HG02588 (cell line): ENCODE results near the gene BAX.
"Not testable (repeated sequence)": the region's sequence is repeated elsewhere in the genome, so short reads cannot be mapped to it uniquely, and the experiment has no call there.

Source experiments
- ATAC-seq: cut with Tn5 transposase; IDR thresholded peaks from one replicate; pipeline ENCODE4 v1.9.1; 2021; ENCODE audit warnings: mild to moderate bottlenecking, moderate library complexity; ENCODE audit not compliant: unreplicated experiment

Gene BAX

DNA sequence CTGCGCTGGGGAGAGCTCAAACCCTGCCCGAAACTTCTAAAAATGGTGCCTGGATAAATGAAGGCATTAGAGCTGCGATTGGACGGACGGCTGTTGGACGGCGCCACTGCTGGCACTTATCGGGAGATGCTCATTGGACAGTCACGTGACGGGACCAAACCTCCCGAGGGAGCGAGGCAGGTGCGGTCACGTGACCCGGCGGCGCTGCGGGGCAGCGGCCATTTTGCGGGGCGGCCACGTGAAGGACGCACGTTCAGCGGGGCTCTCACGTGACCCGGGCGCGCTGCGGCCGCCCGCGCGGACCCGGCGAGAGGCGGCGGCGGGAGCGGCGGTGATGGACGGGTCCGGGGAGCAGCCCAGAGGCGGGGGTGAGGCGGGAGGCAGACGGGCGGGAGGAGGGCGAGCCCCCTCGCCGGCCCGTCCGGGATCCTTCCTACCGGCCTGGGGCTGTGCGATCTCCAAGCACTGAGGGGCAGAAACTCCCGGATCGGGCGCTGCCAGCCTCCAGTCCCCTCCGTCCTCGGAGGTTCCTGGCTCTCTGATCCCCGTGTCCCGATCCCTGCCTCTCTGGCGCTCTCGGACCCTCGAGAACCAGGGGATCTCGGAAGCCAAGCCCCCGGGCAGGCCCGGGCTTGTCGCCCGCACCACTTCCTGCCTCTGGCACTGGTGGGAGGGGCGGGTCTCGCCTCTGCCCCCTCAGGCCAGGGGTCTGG, at the start of gene BAX:
Gene BAX, plus strand, starts transcription at position 281 of the 713 bp plus-strand sequence. Its CDS starts 54 bp downstream, at position 335.
- ATAC-seq = peak; percentile 77

GRCh38 chr19:48905664-48906063, 49.0 kb upstream of the BAX start:
- ATAC-seq = no peak

GRCh38 chr19:48906324-48906723, 48.4 kb upstream of the BAX start:
- no peak for ATAC-seq

DNA sequence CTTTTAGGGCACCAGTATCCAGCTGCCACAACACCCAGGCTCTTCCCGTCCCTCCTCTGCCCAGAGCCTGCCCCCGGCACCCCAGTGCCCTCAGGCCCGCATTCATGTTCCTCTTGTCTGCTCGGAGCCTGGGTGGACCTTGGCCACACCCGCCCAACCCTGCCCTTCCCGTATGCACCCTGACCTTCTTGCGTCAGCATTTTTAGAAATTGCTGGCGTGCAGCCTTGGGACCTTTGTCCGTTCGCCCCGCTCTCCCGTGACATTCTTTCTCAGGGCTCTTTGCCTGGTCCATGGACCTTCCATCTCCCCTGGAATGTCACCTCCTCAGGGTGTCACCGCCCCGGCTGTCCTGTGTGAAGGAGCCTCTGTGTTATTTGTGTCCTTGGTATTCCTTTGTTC, 47.0 kb upstream of the BAX start:
- ATAC-seq = no peak

GRCh38 chr19:48909424-48910077, 45.1 kb upstream of the BAX start:
- ATAC-seq = not testable (repeated sequence)

DNA sequence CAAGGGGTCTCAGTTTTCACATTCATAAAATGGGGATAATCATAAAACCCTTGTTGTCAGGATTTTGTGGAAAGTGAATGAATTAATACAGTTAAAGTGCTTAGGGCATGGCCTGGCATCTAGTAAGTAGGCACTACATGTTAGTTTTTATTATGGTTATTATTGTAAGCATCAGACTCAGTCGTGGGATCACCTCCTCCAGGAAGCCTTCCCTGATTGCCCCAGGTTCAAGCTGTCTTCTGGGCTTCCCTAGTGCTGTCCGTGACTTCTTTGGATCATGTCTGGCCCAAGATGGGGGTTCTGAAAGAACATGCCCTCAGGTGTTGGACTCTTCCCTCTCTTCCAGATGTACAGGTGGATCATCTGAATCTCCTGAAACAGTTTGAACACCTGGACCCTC, 43.9 kb upstream of the BAX start:
- ATAC-seq = no peak

DNA sequence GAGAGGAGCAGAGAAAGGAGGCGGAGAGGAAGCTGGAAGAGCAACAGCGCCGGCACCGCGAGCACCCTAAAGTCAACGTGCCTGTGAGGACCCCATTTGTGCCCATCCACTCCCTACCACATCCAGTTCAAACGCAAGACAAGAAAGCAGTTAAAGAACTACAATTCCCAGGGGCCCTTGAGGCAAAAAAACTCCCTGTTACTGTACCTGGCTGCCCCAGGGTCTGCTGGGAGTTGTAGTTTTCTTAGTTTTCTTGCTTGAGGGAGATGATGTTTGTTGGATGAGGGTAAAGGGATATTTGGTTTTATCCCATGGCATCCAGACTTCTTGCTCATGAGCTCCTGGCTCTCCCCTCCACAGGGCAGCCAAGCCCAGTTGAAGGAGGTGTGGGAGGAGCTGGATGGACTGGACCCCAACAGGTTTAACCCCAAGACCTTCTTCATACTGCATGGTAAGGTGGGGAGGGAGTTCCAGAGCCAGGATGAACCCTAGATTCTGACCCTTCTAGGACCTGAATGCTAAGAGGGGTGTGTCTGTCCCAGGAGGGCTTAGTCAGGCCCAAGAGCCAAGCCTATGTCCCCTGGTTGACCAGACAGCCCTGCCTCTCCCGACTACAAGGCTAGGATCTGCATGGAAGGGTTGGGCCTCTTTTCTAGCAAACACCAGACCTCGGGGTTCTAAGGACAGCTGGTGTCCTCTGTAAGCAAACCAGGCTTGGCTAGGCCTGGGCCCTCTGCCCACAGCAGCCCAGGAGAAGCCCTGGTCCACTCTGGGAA, 41.4 kb upstream of the BAX start:
- no peak for ATAC-seq

DNA sequence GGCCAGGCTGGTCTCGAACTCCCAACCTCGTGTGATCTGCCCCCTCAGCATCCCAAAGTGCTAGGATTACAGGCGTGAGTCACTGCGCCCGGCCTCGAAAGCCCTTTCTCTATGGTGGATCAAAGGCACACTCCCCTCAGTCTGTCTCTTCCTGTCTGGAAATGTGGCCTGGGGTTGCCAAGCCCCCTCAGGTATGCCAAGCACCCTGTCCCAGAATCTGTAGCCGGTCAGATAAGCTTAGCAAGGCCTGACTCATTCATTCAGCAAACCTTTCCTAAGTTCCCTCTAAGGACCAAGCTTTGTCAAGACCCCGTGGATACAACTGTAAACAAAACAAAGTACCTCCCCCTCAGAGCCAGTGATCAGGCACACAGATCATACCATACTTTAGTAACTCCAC, 40.5 kb upstream of the BAX start:
- ATAC-seq = no peak

DNA sequence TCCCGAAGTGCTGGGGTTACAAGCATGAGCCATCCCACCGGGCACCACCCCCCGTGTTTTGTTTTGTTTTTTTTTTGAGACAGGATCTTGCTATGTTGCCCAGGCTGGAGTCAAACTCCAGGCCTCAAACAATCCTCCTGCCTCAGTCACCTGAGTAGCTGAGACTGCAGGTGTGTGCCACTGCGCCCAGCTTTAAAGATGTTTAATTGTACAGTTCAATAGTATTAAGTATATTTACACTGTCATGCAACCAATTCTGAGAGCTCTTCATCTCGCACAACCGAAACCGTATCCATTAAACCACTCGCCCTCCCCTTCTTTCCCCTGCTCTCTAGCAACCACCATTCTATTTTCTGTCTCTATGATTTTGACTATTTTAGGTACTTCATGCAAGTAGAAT, 38.9 kb upstream of the BAX start:
- ATAC-seq = no peak

DNA sequence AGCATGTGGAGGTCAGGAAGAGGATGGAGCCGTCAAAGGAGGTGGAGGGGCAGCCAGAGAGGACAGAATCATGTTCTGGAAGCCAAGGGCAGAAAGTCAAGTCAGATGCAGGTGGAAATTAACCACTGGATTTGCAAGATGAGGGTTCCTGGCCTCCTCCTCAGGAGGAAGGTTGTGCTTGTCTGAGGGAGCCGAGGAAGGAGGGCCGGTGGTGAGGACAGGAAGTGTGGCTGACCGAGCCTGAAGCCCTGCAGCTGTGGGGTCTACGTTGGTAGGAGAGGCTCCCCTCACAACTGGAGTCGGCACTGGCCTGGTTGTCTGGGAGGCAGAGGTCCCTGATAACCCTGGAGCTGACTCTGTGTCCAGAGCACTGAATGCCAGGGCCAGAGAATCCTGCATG, 36.6 kb upstream of the BAX start:
- no peak for ATAC-seq

GRCh38 chr19:48918801-48919247, 35.9 kb upstream of the BAX start:
- ATAC-seq = no peak

DNA sequence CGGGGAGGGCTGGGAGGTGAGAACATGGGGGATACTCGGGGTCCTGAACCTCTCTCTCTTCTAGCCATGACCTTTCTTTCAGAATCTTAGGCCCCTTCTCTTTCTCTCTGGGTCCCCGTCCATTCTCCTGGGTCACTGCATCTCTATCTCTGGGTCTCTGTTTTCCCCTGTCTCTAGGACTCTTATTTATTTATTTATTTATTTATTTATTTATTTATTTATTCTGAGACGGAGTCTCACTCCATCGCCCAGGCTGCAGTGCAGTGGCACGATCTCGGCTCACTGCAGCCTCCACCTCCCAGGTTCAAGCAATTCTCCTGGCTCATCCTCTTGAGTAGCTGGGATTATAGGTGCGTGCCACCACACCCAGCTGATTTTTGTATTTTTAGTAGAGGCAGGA, 35.4 kb upstream of the BAX start:
- ATAC-seq = not testable (repeated sequence)

- no peak for ATAC-seq
These were observed 33.7 kb upstream of the BAX start for GRCh38 chr19:48920949-48921348.

- ATAC-seq = no peak
These were observed 32.8 kb upstream of the BAX start for GRCh38 chr19:48921721-48922500.

DNA sequence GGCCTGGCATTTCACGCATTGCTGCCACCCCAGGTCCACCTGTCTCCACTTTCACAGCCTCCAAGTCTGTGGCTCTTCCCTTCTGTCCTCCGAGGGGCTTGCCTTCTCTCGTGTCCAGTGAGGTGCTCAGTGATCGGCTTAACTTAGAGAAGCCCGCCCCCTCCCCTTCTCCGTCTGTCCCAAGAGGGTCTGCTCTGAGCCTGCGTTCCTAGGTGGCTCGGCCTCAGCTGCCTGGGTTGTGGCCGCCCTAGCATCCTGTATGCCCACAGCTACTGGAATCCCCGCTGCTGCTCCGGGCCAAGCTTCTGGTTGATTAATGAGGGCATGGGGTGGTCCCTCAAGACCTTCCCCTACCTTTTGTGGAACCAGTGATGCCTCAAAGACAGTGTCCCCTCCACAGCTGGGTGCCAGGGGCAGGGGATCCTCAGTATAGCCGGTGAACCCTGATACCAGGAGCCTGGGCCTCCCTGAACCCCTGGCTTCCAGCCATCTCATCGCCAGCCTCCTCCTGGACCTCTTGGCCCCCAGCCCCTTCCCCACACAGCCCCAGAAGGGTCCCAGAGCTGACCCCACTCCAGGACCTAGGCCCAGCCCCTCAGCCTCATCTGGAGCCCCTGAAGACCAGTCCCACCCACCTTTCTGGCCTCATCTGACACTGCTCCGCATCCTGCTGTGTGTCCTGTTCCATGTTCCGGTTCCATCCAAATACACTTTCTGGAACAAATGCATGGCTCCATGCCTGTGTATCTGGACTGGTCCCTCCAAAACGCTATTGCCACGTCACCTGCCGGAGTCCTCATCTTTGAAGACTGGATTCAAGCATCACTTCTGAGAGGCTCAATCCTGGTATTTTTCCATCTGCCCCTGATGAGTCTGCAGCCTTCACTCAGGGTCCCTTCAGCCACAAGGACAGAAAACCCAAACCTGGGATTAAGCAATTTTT, 31.9 kb upstream of the BAX start:
- ATAC-seq = no peak

DNA sequence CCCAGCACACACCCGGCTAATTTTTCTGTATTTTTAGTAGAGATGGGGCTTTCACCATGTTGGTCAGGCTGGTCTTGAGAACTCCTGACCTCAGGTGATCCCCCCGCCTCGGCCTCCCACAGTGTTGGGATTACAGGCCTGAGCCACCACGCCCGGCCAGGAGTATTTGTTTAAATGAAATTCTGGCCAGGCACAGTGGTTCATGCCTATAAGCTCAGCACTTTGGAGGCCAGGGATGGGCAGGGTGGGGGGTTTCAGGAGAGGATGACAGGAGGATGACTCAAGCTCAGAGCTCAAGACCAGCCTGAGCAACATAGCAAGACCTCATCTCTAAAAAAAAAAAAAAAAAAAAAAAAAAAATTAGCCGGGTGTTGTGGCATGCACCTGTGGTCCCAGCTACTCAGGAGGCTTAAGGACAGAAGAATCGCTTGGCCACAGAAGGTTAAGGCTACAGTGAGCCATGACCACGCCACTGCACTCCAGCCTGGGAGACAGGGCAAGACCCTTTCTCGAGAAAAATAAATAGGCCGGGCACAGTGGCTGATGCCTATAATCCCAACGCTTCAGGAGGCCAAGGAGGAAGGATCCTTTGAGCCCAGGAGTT, 29.3 kb upstream of the BAX start:
- ATAC-seq = no peak

DNA sequence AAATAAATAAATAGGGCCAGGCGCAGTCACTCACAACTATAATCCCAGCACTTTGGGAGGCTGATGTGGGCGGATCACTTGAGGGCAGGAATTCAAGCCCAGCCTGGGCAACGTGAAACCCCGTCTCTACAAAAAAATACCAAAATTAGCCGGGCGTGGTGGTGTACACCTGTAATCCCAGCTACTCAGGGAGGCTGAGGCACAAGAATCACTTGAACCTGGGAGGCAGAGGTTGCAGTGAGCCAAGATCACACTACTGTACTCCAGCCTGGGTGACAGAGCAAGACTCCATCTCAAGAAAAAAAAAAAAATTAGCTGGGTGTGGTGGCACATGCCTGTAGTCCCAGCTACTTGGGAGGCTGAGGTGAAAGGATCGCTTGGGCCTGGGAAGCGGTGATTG, 28.8 kb upstream of the BAX start:
- not testable (repeated sequence) for ATAC-seq

GRCh38 chr19:48926909-48927308, 27.8 kb upstream of the BAX start:
- no peak for ATAC-seq

DNA sequence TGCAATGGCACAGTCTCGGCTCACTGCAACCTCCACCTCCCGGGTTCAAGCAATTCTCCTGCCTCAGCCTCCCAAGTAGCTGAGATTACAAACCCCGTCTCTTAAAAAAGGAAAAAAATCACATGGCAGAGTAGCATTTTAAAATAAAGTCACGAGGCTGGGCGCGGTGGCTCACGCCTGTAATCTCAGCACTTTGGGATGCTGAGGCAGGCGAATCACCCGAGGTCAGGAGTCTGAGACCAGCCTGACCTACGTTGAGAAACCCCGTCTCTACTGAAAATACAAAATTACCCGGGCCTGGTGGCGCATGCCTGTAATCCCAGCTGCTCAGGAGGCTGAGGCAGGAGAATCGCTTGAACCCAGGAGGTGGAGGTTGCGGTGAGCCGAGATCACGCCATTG, 27.0 kb upstream of the BAX start:
- not testable (repeated sequence) for ATAC-seq
